ENCODE data around the gene THSD7B.

GRCh38 chr2:137644731-137645130 lies 879.4 kb downstream of the THSD7B start:
- no peak for TF ChIP-seq CTCF (IDR thresholded peaks at IDR 0.05)
- no peak for TF ChIP-seq ZFX (IDR thresholded peaks at IDR 0.05; ENCODE audit: borderline replicate concordance)
